ENCODE data around the gene AGAP1. TPM values are rescaled to one million over a fixed set of nuclear protein-coding genes. Genes with fewer than 3 reads are reported as not detected.

The AGAP1 gene
- total RNA-seq, 1 donor from 2014 or later = 39.4 TPM

DNA sequence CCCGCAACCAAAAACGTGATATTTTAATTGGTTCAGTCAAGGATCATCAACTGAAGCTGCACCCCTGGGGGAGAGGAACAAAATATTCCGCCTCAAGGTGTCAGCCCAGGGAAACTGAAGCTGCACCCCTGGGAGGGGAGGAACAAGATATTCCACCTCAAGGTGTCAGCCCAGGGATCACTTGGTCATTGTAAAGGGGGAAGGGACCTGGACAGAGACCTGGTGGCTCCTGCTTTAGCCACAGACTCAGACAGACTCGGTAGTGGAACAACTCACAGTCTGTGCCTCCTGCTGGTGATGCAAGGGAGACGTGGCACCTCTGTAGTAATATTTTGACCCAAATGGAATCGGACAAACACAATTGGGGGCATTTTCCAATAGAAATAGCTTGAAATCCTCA lies 599.3 kb downstream of the AGAP1 start:
- DNase-seq (ENCODE audit: low read depth) = no peak
- no peak overlapping the region for H2AFZ ChIP-seq (ENCODE audit: low read depth, low read length)

DNA sequence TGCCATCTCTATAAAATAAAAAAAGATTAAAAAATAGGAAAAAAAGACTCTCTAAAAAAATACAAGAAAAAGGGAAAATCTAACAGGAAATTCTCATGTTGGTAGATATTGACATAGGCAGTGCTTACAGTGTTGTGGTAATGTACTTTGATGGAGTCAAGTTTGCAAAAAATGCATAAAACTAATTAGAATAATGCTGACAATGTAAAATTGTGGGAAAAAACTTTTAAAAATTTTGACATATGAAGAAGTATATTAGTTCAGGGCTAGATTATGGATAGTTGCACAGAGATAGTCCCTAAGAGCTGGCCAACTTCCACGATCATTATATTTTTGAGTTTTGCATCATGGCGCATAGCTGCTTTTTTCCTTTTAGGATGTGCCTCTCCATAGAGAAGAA lies 601.7 kb downstream of the AGAP1 start:
- H3K9me3 ChIP-seq (ENCODE audit: insufficient read depth, low read depth, low read length) = no peaks in the 10 kb centered on the region
- Mint-ChIP-seq H3K4me1 (ENCODE audit: low read depth, unreplicated experiment) (no peaks in the 10 kb centered on the region), H3K27ac (ENCODE audit: unreplicated experiment) (no peak overlapping the region), H3K27me3 (ENCODE audit: low read depth, unreplicated experiment) (no peaks in the 10 kb centered on the region), H3K4me3 (ENCODE audit: unreplicated experiment) (no peak overlapping the region), H3K36me3 (ENCODE audit: low read depth, unreplicated experiment) (no peaks in the 10 kb centered on the region), H3K9me3 (ENCODE audit: unreplicated experiment) (no peaks in the 10 kb centered on the region)
- no peak overlapping the region for H2AFZ ChIP-seq (ENCODE audit: low read depth, low read length)
- no peaks in the 10 kb centered on the region for H3K79me2 ChIP-seq (ENCODE audit: insufficient read depth, low read length)
- no peaks in the 10 kb centered on the region for H4K20me1 ChIP-seq (ENCODE audit: insufficient read depth, low read length)
- no peak overlapping the region for H3K4me2 ChIP-seq (ENCODE audit: low read length)
- TF ChIP-seq, protein P1, sequence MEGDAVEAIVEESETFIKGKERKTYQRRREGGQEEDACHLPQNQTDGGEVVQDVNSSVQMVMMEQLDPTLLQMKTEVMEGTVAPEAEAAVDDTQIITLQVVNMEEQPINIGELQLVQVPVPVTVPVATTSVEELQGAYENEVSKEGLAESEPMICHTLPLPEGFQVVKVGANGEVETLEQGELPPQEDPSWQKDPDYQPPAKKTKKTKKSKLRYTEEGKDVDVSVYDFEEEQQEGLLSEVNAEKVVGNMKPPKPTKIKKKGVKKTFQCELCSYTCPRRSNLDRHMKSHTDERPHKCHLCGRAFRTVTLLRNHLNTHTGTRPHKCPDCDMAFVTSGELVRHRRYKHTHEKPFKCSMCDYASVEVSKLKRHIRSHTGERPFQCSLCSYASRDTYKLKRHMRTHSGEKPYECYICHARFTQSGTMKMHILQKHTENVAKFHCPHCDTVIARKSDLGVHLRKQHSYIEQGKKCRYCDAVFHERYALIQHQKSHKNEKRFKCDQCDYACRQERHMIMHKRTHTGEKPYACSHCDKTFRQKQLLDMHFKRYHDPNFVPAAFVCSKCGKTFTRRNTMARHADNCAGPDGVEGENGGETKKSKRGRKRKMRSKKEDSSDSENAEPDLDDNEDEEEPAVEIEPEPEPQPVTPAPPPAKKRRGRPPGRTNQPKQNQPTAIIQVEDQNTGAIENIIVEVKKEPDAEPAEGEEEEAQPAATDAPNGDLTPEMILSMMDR (IDR thresholded peaks at IDR 0.05; ENCODE audit: insufficient read depth, low read depth, low read length) = no peak
- no peak for TF ChIP-seq EZH2 (IDR thresholded peaks at IDR 0.05; ENCODE audit: insufficient read depth, low read length)
- no peak overlapping the region for H3K27ac ChIP-seq (ENCODE audit: low read depth, low read length)
- no peaks in the 10 kb centered on the region for H3K4me1 ChIP-seq (ENCODE audit: insufficient read depth, low read length)
- H3K9ac ChIP-seq (ENCODE audit: low read length) = no peak overlapping the region
- no peak for FAIRE-seq
- no peaks in the 10 kb centered on the region for H3K27me3 ChIP-seq (ENCODE audit: insufficient read depth, low read length)
- H3K36me3 ChIP-seq (ENCODE audit: insufficient read depth, low read length) = no peaks in the 10 kb centered on the region
- no peak overlapping the region for H3K4me3 ChIP-seq (ENCODE audit: insufficient read depth, low read depth, low read length)
- DNase-seq (ENCODE audit: low read depth) = no peak

More for the DNA sequence above, 599.3 kb downstream of the AGAP1 start:
- H3K4me3 ChIP-seq (ENCODE audit: insufficient read depth, low read depth, low read length) = no peak overlapping the region
- H3K79me2 ChIP-seq (ENCODE audit: insufficient read depth, low read length) = no peaks in the 10 kb centered on the region
- H3K27ac ChIP-seq (ENCODE audit: low read depth, low read length) = no peak overlapping the region
- H3K4me1 ChIP-seq (ENCODE audit: insufficient read depth, low read length) = no peaks in the 10 kb centered on the region
- TF ChIP-seq, protein P1 (IDR thresholded peaks at IDR 0.05; ENCODE audit: insufficient read depth, low read depth, low read length) = no peak
- TF ChIP-seq EZH2 (IDR thresholded peaks at IDR 0.05; ENCODE audit: insufficient read depth, low read length) = no peak
- H3K4me3 Mint-ChIP-seq (ENCODE audit: unreplicated experiment) = no peak overlapping the region
- H3K27me3 Mint-ChIP-seq (ENCODE audit: low read depth, unreplicated experiment) = no peaks in the 10 kb centered on the region
- no peak overlapping the region for H3K9ac ChIP-seq (ENCODE audit: low read length)
- H3K27ac Mint-ChIP-seq (ENCODE audit: unreplicated experiment) = no peak overlapping the region
- no peaks in the 10 kb centered on the region for H3K36me3 ChIP-seq (ENCODE audit: insufficient read depth, low read length)
- H3K36me3 Mint-ChIP-seq (ENCODE audit: low read depth, unreplicated experiment) = no peaks in the 10 kb centered on the region
- no peaks in the 10 kb centered on the region for H3K9me3 Mint-ChIP-seq (ENCODE audit: unreplicated experiment)
- no peaks in the 10 kb centered on the region for H3K9me3 ChIP-seq (ENCODE audit: insufficient read depth, low read depth, low read length)
- no peaks in the 10 kb centered on the region for H4K20me1 ChIP-seq (ENCODE audit: insufficient read depth, low read length)
- no peak overlapping the region for H3K4me2 ChIP-seq (ENCODE audit: low read length)
- H3K27me3 ChIP-seq (ENCODE audit: insufficient read depth, low read length) = no peaks in the 10 kb centered on the region
- peaks cover 1% of the 10 kb centered on the region for H3K4me1 Mint-ChIP-seq (ENCODE audit: low read depth, unreplicated experiment)
- FAIRE-seq = no peak

DNA sequence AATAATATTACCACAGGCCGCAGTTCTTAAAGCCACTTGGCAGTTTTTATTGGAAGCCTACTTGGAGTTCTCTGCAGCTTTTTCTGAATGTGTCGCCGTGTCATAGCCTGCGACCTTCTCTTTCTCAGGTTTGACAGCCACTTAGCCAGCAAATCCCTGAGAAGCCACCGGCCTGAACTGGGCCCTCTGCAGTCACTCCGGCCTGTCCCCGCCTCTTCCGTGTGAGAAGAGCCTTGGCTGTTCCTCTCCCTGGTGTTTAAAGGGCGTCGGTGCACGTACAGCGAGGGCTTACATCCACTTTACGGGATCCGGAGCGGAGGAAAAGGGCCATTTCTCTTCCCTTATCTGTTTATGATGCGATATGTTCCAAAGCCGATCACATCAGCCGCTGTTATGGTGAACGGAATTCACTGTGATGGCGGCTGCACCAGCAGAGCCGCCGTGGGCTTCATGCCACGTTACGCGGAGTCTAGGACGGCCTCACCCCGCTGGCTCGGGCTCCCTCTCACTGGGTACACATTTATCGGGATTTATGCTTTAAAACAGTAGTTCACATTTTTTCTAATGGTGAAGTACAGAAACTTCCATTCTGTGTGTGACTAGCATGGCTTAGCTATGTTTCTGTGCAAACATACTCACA lies 607.6 kb downstream of the AGAP1 start:
- H3K4me1 Mint-ChIP-seq (ENCODE audit: low read depth, unreplicated experiment) = no peaks in the 10 kb centered on the region
- Histone ChIP-seq H4K20me1 (ENCODE audit: insufficient read depth, low read length) (no peaks in the 10 kb centered on the region), H3K4me3 (ENCODE audit: insufficient read depth, low read depth, low read length) (no peak overlapping the region), H2AFZ (ENCODE audit: low read depth, low read length) (no peak overlapping the region), H3K4me2 (ENCODE audit: low read length) (no peak overlapping the region), H3K27me3 (ENCODE audit: insufficient read depth, low read length) (no peaks in the 10 kb centered on the region), H3K36me3 (ENCODE audit: insufficient read depth, low read length) (no peaks in the 10 kb centered on the region), H3K4me1 (ENCODE audit: insufficient read depth, low read length) (no peaks in the 10 kb centered on the region), H3K79me2 (ENCODE audit: insufficient read depth, low read length) (no peaks in the 10 kb centered on the region), H3K9me3 (ENCODE audit: insufficient read depth, low read depth, low read length) (no peaks in the 10 kb centered on the region), H3K27ac (ENCODE audit: low read depth, low read length) (no peak overlapping the region), H3K9ac (ENCODE audit: low read length) (no peak overlapping the region)
- H3K36me3 Mint-ChIP-seq (ENCODE audit: low read depth, unreplicated experiment) = no peaks in the 10 kb centered on the region
- no peak for TF ChIP-seq EZH2 (IDR thresholded peaks at IDR 0.05; ENCODE audit: insufficient read depth, low read length)
- TF ChIP-seq, protein P1 (IDR thresholded peaks at IDR 0.05; ENCODE audit: insufficient read depth, low read depth, low read length) = no peak
- no peak overlapping the region for H3K27ac Mint-ChIP-seq (ENCODE audit: unreplicated experiment)
- no peaks in the 10 kb centered on the region for H3K9me3 Mint-ChIP-seq (ENCODE audit: unreplicated experiment)
- H3K27me3 Mint-ChIP-seq (ENCODE audit: low read depth, unreplicated experiment) = no peaks in the 10 kb centered on the region
- FAIRE-seq (no peak), DNase-seq (ENCODE audit: low read depth) (no peak)
- no peak overlapping the region for H3K4me3 Mint-ChIP-seq (ENCODE audit: unreplicated experiment)
